Heart left ventricle (tissue), 13 donors: Measurements from ENCODE around the gene REV3L.

Experiments used
- CTCF ChIP-seq, 12 donors: fragments of 200-600 bp; sonication (generic) in 4 of 12; IDR thresholded peaks; one replicate each; pipeline versions ENCODE4 v1.5.0 to v1.8.0; 2018 to 2022; ENCODE audit warnings: antibody characterized with exemption in 12 of 12, mild to moderate bottlenecking in 5 of 12
- POLR2A ChIP-seq, 2 donors: fragments of 450-650 bp; IDR thresholded peaks; one replicate each; pipeline ENCODE4 v1.6.1; 2017; ENCODE audit warnings: antibody characterized with exemption in 2 of 2, mild to moderate bottlenecking in 2 of 2, moderate library complexity in 2 of 2
- donor health status: ischemic (EF 13 %, LVEDD 7.1; RV severe dilation, severe dysfunction).
- donor health status: DM: no; HTN: yes; CAD: no.
- donor health status: DM: no; HTN: no; CAD: no.
- donor health status: ischemic (EF 25% LVEDD 6.9; RV normal size, moderate dysfunction).
- donor health status: ischemic (EF 25% LVEDD 5.7; RV mildly dilated, moderate dysfunction).
- donor health status: ischemic (EF 35%, LVEDD 5.7; RV mildly dilated, moderate dysfunction).
- donor health status: nonischemic (EF 11% LVEDD 7.7; RV severe dilation, severe dysfunction).
- donor health status: DM: yes; HTN: yes; CAD: no.
- donor health status: PGD.
- donor health status: ischemic (EF 29% LVEDD 5.4; RV normal size, mild dysfunction).
- donor health status: nonischemic (EF 23%, LVEDD 6.1; RV moderate dilation, normal function).

GRCh38 chr6:111326563-111326962 is 156.5 kb downstream of the REV3L start:
- TF ChIP-seq CTCF (IDR thresholded peaks at IDR 0.05) (no peak), POLR2A (IDR thresholded peaks at IDR 0.05) (no peak)
